Gastroesophageal sphincter (tissue), 4 donors: ENCODE results near the gene SLC16A10. TPM values are rescaled to one million over a fixed set of nuclear protein-coding genes. Genes with fewer than 3 reads are reported as not detected.
A peak's percentile ranks its signal among the peaks of the same experiment; 100 is the strongest.

Experiments
- ATAC-seq: fragments of 150-250 bp; one replicate; pipeline ENCODE4 v1.9.1; 2016; ENCODE audit warnings: mild to moderate bottlenecking, moderate library complexity
- H3K27ac ChIP-seq, 4 donors: fragments of 200-600 bp; sonication (generic) in 3 of 4; 1 replicate in 3 of 4; 2 replicates in 1 of 4; pipeline ENCODE4 v1.5.1; 2016 to 2019
- H3K27me3 ChIP-seq: fragments of 200-600 bp; sonication (generic); one replicate; pipeline ENCODE4 v1.5.1; 2019
- H3K36me3 ChIP-seq, 2 donors: fragments of 200-600 bp; sonication (generic); one replicate each; pipeline ENCODE4 v1.5.1; 2019; ENCODE audit warnings: control low read depth in 1 of 2
- H3K4me1 ChIP-seq, 3 donors: fragments of 200-600 bp; sonication (generic); 1 replicate in 2 of 3; 2 replicates in 1 of 3; pipeline ENCODE4 v1.5.1; 2016 to 2019; ENCODE audit warnings: control low read depth in 2 of 3
- H3K4me3 ChIP-seq, 2 donors: fragments of 200-600 bp; sonication (generic); one replicate each; pipeline ENCODE4 v1.5.1; 2019; ENCODE audit warnings: mild to moderate bottlenecking in 1 of 2, moderate library complexity in 1 of 2
- H3K9me3 ChIP-seq, 3 donors: fragments of 200-600 bp; sonication (generic); one replicate each; pipeline ENCODE4 v1.5.1; 2017 to 2019; ENCODE audit warnings: control low read depth in 2 of 3
- CTCF ChIP-seq, 4 experiments: fragments of 200-600 bp in 2 of 4; fragments of 450-650 bp in 2 of 4; sonication (generic) in 1 of 4; IDR thresholded peaks; one replicate each; pipeline ENCODE4 v1.5.1; 2017 to 2019; ENCODE audit warnings: antibody characterized with exemption in 4 of 4, mild to moderate bottlenecking in 2 of 4, moderate library complexity in 2 of 4
- EP300 ChIP-seq: sonication (generic); formaldehyde crosslinking; IDR thresholded peaks from one replicate; pipeline ENCODE4 v1.6.1; 2017; ENCODE audit warnings: antibody characterized with exemption, mild to moderate bottlenecking
- POLR2A ChIP-seq, 2 donors: fragments of 450-650 bp; IDR thresholded peaks; one replicate each; pipeline ENCODE4 v1.6.1; 2017; ENCODE audit warnings: antibody characterized with exemption in 2 of 2, mild to moderate bottlenecking in 2 of 2, moderate library complexity in 1 of 2
- POLR2AphosphoS5 ChIP-seq: sonication (generic); formaldehyde crosslinking; IDR thresholded peaks from one replicate; pipeline ENCODE4 v1.6.1; 2017; ENCODE audit warnings: antibody characterized with exemption
- WGBS, 2 donors: methylation state at CpG; one replicate each; pipeline ENCODE4 v1.1.5; 2018; ENCODE audit warnings: low coverage in 1 of 2; 5-methylcytosine and 5-hydroxymethylcytosine counted together
- total RNA-seq, 4 donors: library from RNA; depleted of rRNA; stranded (reverse); fragments of >200 nt; gene quantifications; one replicate each; pipeline ENCODE4 v1.1.0, GENCODE V29; 2016

The SLC16A10 gene
- total RNA-seq, 4 donors from 2014 or later: 0.32 to 4.7 (median 0.93) TPM

GRCh38 chr6:111228094-111228493 lies 140.8 kb downstream of the SLC16A10 start:
- Histone ChIP-seq H3K9me3 (no peaks in the 10 kb centered on the region), H3K4me1 (peaks cover 0 to 23% (median 0%) of the 10 kb centered on the region in 3 donors), H3K27ac (peak overlapping the region; percentile 23 to 51 (median 34)), H3K27me3 (no peaks in the 10 kb centered on the region), H3K36me3 (no peaks in the 10 kb centered on the region), H3K4me3 (no peak overlapping the region)
- no peak for ATAC-seq
- TF ChIP-seq EP300: no peak
- TF ChIP-seq POLR2AphosphoS5: no peak
- no peak for TF ChIP-seq POLR2A (IDR thresholded peaks at IDR 0.05)
- no peak for TF ChIP-seq CTCF (IDR thresholded peaks at IDR 0.05)
- 58 to 71% methylated on average over 2 of the region's 2 CpGs for WGBS, 2 donors

GRCh38 chr6:111230351-111231089 lies 143.2 kb downstream of the SLC16A10 start:
- Histone ChIP-seq H3K36me3 (no peaks in the 10 kb centered on the region), H3K4me1 (peaks cover 0 to 23% (median 0%) of the 10 kb centered on the region in 3 donors), H3K27me3 (no peaks in the 10 kb centered on the region), H3K9me3 (no peaks in the 10 kb centered on the region), H3K27ac (no peak overlapping the region), H3K4me3 (no peak overlapping the region)
- TF ChIP-seq EP300 (no peak), CTCF (IDR thresholded peaks at IDR 0.05) (no peak), POLR2A (IDR thresholded peaks at IDR 0.05) (no peak), POLR2AphosphoS5 (peak; percentile 10)
- no peak for ATAC-seq
- WGBS, 2 donors: 42 to 58% methylated on average over 2 of the region's 2 CpGs

GRCh38 chr6:111231090-111231459 lies 143.8 kb downstream of the SLC16A10 start:
- TF ChIP-seq EP300 (no peak), CTCF (IDR thresholded peaks at IDR 0.05) (no peak), POLR2A (IDR thresholded peaks at IDR 0.05) (no peak)
- H3K27me3 ChIP-seq: no peaks in the 10 kb centered on the region
- no peaks in the 10 kb centered on the region for H3K9me3 ChIP-seq
- WGBS, 2 donors: 81 to 87% methylated on average over 4 of the region's 4 CpGs
- H3K4me3 ChIP-seq: no peak overlapping the region
- no peaks in the 10 kb centered on the region for H3K36me3 ChIP-seq
- no peak overlapping the region for H3K27ac ChIP-seq
- ATAC-seq: no peak
- peaks cover 0 to 23% (median 0%) of the 10 kb centered on the region in 3 donors for H3K4me1 ChIP-seq

- Histone ChIP-seq H3K4me3 (no peak overlapping the region), H3K9me3 (no peaks in the 10 kb centered on the region), H3K4me1 (no peaks in the 10 kb centered on the region), H3K27ac (no peak overlapping the region), H3K36me3 (no peaks in the 10 kb centered on the region), H3K27me3 (peaks cover under 1% of the 10 kb centered on the region)
- 77 to 81% methylated on average over 2 of the region's 2 CpGs for WGBS, 2 donors
- TF ChIP-seq EP300 (no peak), CTCF (IDR thresholded peaks at IDR 0.05) (no peak), POLR2A (IDR thresholded peaks at IDR 0.05) (no peak), POLR2AphosphoS5 (no peak)
- no peak for ATAC-seq
Observed at GRCh38 chr6:111237852-111238251, 150.5 kb downstream of the SLC16A10 start.

GRCh38 chr6:111238464-111239119 lies 151.3 kb downstream of the SLC16A10 start:
- no peak for TF ChIP-seq POLR2AphosphoS5
- TF ChIP-seq POLR2A (IDR thresholded peaks at IDR 0.05): no peak
- TF ChIP-seq CTCF (IDR thresholded peaks at IDR 0.05): no peak
- no peak for TF ChIP-seq EP300
- WGBS, 2 donors: 77 to 85% methylated on average over 2 to 4 of the region's 4 CpGs
- Histone ChIP-seq H3K27ac (no peak overlapping the region), H3K4me1 (no peaks in the 10 kb centered on the region), H3K36me3 (no peaks in the 10 kb centered on the region), H3K27me3 (peaks cover 4% of the 10 kb centered on the region), H3K4me3 (no peak overlapping the region), H3K9me3 (no peaks in the 10 kb centered on the region)
- no peak for ATAC-seq
